HEK293 (cell line): ENCODE results near the gene EML6.

Source experiments
- CTCF ChIP-seq: fragments of 450-650 bp; formaldehyde crosslinking; IDR thresholded peaks from 2 replicates; pipeline ENCODE4 v1.5.1; 2016; ENCODE audit warnings: missing biosample characterization, missing genetic modification characterization
- MZF1 ChIP-seq: fragments of 450-650 bp; formaldehyde crosslinking; IDR thresholded peaks from 2 replicates; pipeline ENCODE4 v1.5.1; 2017; ENCODE audit warnings: missing biosample characterization, missing genetic modification characterization, borderline replicate concordance
- PRDM10 ChIP-seq: fragments of 450-650 bp; formaldehyde crosslinking; IDR thresholded peaks from 2 replicates; pipeline ENCODE4 v1.5.1; 2016; ENCODE audit warnings: missing biosample characterization, missing genetic modification characterization
- REST ChIP-seq: fragments of 450-650 bp; formaldehyde crosslinking; IDR thresholded peaks from 2 replicates; pipeline ENCODE4 v1.5.1; 2016; ENCODE audit warnings: missing biosample characterization, missing genetic modification characterization
- SP7 ChIP-seq: fragments of 450-650 bp; formaldehyde crosslinking; IDR thresholded peaks from 2 replicates; pipeline ENCODE4 v1.5.1; 2016; ENCODE audit warnings: missing biosample characterization, missing genetic modification characterization
- YY1 ChIP-seq: fragments of 450-650 bp; formaldehyde crosslinking; IDR thresholded peaks from 2 replicates; pipeline ENCODE4 v1.5.1; 2018; ENCODE audit warnings: missing biosample characterization, missing genetic modification characterization
- ZFHX2 ChIP-seq: fragments of 450-650 bp; formaldehyde crosslinking; conservative IDR thresholded peaks from 2 replicates; pipeline ENCODE4 v1.5.1; 2016; ENCODE audit warnings: missing biosample characterization, missing genetic modification characterization
- ZFP37 ChIP-seq: fragments of 450-650 bp; formaldehyde crosslinking; IDR thresholded peaks from 2 replicates; pipeline ENCODE4 v1.5.1; 2016; ENCODE audit warnings: missing biosample characterization, missing genetic modification characterization
- ZNF311 ChIP-seq: fragments of 450-650 bp; formaldehyde crosslinking; IDR thresholded peaks from 2 replicates; pipeline ENCODE4 v1.5.1; 2017; ENCODE audit warnings: missing biosample characterization, missing genetic modification characterization, borderline replicate concordance
- ZNF549 ChIP-seq: fragments of 450-650 bp; IDR thresholded peaks from 2 replicates; pipeline ENCODE4 v1.5.1; 2018; ENCODE audit warnings: missing biosample characterization, missing genetic modification characterization, mild to moderate bottlenecking, inconsistent platforms, moderate library complexity
- ZNF701 ChIP-seq: fragments of 450-650 bp; formaldehyde crosslinking; IDR thresholded peaks from 2 replicates; pipeline ENCODE4 v1.5.1; 2016; ENCODE audit warnings: missing biosample characterization, missing genetic modification characterization

GRCh38 chr2:54810246-54810645, 86.8 kb downstream of the EML6 start:
- no peak for TF ChIP-seq CTCF (tag by site-specific recombination)
- TF ChIP-seq PRDM10: no peak
- TF ChIP-seq ZNF549 (tag by site-specific recombination): no peak
- TF ChIP-seq MZF1: no peak
- TF ChIP-seq SP7 (tag by site-specific recombination): no peak
- TF ChIP-seq ZNF701 (tag by site-specific recombination): no peak
- TF ChIP-seq ZFP37 (tag by site-specific recombination): no peak
- TF ChIP-seq REST: no peak
- TF ChIP-seq ZFHX2 (tag by site-specific recombination): no peak
- no peak for TF ChIP-seq YY1 (tag by site-specific recombination)
- no peak for TF ChIP-seq ZNF311
